ENCODE results near the gene GPR179. TPM values are rescaled to one million over a fixed set of nuclear protein-coding genes. Genes with fewer than 3 reads are reported as not detected.

GPR179 gene
- polyA plus RNA-seq, 3 donors: not detected

DNA sequence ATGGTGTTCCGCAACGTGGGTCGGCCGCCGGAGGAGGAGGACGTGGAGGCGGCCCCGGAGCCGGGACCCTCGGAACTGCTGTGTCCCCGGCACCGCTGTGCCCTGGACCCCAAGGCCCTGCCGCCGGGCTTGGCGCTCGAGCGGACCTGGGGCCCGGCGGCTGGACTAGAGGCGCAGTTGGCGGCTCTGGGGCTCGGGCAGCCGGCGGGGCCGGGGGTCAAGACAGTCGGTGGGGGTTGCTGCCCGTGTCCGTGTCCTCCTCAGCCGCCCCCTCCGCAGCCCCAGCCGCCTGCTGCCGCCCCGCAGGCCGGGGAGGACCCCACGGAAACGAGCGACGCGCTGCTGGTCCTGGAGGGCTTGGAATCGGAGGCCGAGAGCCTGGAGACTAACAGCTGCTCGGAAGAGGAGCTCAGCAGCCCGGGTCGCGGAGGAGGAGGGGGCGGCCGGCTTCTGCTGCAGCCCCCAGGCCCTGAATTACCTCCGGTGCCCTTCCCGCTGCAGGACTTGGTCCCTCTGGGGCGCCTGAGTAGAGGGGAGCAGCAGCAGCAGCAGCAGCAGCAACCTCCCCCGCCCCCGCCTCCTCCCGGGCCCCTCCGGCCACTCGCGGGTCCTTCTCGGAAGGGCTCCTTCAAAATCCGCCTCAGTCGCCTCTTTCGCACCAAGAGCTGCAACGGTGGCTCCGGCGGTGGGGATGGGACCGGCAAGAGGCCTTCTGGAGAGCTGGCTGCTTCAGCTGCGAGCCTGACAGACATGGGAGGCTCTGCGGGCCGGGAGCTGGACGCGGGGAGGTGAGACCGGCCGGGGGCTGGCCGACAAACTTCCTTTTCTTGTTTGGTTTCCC lies 8.7 kb upstream of the GPR179 start:
- H3K9me3 ChIP-seq (replicated peaks in 1 of 2; ENCODE audit: control insufficient read depth in 1 of 2, insufficient read depth in 1 of 2, low read length in 2 of 2): no peaks in the 10 kb centered on the region
- peaks cover 28% of the 10 kb centered on the region for H4K20me1 ChIP-seq (ENCODE audit: insufficient read depth, low read length)
- peak overlapping the region; percentile 99 for H3K4me2 ChIP-seq (replicated peaks; ENCODE audit: extremely low read depth, low read length, poor library complexity, severe bottlenecking)
- peaks cover 0 to 3% (median 2%) of the 10 kb centered on the region in 3 donors for H3K27me3 Mint-ChIP-seq (ENCODE audit: low read depth in 3 of 3)
- peak overlapping the region; percentile 90 for H3K4me3 Mint-ChIP-seq
- peaks cover 4 to 9% of the 10 kb centered on the region in 2 donors for H3K36me3 Mint-ChIP-seq
- H2AFZ ChIP-seq (ENCODE audit: insufficient read depth, low read depth, low read length, poor library complexity, severe bottlenecking): peak overlapping the region; percentile 82
- intact Hi-C loops (cut with micrococcal nuclease): no loop called here
- peak overlapping the region; percentile 56 to 84 (median 58) for H3K4me3 ChIP-seq (replicated peaks in 1 of 3; ENCODE audit: low read depth in 2 of 3, low read length in 3 of 3)
- H3K9me3 Mint-ChIP-seq: no peaks in the 10 kb centered on the region
- peaks cover 33% of the 10 kb centered on the region for H3K79me2 ChIP-seq (ENCODE audit: insufficient read depth, low read length)
- H3K27ac ChIP-seq (ENCODE audit: low read depth in 1 of 2, low read length in 2 of 2): no peak overlapping the region
- DNase-seq: peak; percentile 11 to 38 (median 28)
- peak overlapping the region in 3 of 7 donors; percentile 37 to 50 (median 40) for H3K27ac Mint-ChIP-seq
- peak overlapping the region; percentile 73 for H3K9ac ChIP-seq (ENCODE audit: insufficient read depth, low read length, poor library complexity, severe bottlenecking)
- TF ChIP-seq, protein P1, sequence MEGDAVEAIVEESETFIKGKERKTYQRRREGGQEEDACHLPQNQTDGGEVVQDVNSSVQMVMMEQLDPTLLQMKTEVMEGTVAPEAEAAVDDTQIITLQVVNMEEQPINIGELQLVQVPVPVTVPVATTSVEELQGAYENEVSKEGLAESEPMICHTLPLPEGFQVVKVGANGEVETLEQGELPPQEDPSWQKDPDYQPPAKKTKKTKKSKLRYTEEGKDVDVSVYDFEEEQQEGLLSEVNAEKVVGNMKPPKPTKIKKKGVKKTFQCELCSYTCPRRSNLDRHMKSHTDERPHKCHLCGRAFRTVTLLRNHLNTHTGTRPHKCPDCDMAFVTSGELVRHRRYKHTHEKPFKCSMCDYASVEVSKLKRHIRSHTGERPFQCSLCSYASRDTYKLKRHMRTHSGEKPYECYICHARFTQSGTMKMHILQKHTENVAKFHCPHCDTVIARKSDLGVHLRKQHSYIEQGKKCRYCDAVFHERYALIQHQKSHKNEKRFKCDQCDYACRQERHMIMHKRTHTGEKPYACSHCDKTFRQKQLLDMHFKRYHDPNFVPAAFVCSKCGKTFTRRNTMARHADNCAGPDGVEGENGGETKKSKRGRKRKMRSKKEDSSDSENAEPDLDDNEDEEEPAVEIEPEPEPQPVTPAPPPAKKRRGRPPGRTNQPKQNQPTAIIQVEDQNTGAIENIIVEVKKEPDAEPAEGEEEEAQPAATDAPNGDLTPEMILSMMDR (IDR thresholded peaks at IDR 0.05): no peak
- H3K4me1 ChIP-seq (ENCODE audit: control insufficient read depth in 1 of 2, insufficient read depth in 2 of 2, low read length in 2 of 2): peaks cover 17 to 30% of the 10 kb centered on the region in 2 donors
- H3K36me3 ChIP-seq (replicated peaks in 1 of 2; ENCODE audit: control insufficient read depth in 1 of 2, insufficient read depth in 2 of 2, low read length in 2 of 2): no peaks in the 10 kb centered on the region
- WGBS (ENCODE audit: insufficient coverage): under 1% methylated on average over 65 of the region's 72 CpGs
- H3K4me1 Mint-ChIP-seq: peaks cover 38% of the 10 kb centered on the region
- H3K27me3 ChIP-seq (ENCODE audit: control insufficient read depth in 2 of 2, insufficient read depth in 2 of 2, low read length in 2 of 2): no peaks in the 10 kb centered on the region

DNA sequence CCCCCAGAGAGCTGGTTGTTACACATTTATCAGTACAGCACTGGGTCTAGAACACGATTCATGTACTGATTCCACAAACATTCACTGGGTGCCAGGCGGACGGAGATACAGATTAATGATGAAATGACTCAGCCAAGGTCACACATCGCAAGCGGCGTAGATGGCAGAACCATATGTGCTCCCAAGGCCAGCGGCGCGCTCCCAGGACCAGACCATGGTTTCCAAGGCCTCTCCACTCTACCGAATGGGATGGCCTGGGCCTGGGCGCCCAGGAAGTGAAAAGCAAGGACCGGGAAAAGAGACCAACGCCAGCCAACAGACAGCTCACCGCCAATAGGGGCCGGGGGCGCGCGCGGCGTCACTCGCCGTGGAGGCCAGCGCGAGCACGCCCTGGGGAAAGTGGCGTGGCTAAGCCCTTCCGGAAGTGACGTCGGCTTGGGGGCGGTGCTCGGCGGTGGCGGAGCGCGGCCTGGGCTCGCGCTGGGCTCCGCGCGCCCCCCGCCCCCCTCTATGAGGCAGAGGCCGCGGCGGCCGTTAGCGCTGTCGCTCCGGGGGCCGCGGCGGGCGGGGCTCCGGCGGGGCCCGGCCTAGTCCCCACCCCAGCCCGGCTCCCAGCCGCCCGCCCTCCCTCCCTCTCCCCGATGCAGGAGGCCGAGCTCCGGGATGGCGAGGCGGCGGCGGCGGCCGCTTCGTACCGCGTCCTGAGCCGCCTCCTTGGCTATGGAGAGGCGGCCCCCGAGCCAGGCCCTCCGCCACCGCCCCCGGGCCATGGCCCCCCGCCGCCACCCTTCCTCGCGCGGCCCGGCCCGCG lies 7.9 kb upstream of the GPR179 start, which contains the start of gene SOCS7:
TSS of gene SOCS7 (plus strand) at position 433 of the 811 bp plus-strand sequence. CDS start at position 642, 209 bp downstream.
- H3K4me3 ChIP-seq (replicated peaks in 1 of 3; ENCODE audit: low read depth in 2 of 3, low read length in 3 of 3): peak within 1 kb of the TSS; percentile 56 to 84 (median 58)
- no peaks in the 10 kb centered on the region for H3K36me3 ChIP-seq (replicated peaks in 1 of 2; ENCODE audit: control insufficient read depth in 1 of 2, insufficient read depth in 2 of 2, low read length in 2 of 2)
- Mint-ChIP-seq H3K27ac (peak within 1 kb of the TSS; percentile 90 to 99 (median 96)), H3K36me3 (peaks cover under 1 to 5% of the 10 kb centered on the region in 2 donors), H3K4me3 (peak within 1 kb of the TSS; percentile 95 to 97), H3K27me3 (ENCODE audit: low read depth in 3 of 3) (peaks cover 0 to 3% (median 2%) of the 10 kb centered on the region in 3 donors), H3K4me1 (peaks cover 35% of the 10 kb centered on the region), H3K9me3 (no peaks in the 10 kb centered on the region)
- peak within 1 kb of the TSS; percentile 87 for H2AFZ ChIP-seq (ENCODE audit: insufficient read depth, low read depth, low read length, poor library complexity, severe bottlenecking)
- H3K4me2 ChIP-seq (replicated peaks; ENCODE audit: extremely low read depth, low read length, poor library complexity, severe bottlenecking): peak within 1 kb of the TSS; percentile 99
- H3K4me1 ChIP-seq (ENCODE audit: control insufficient read depth in 1 of 2, insufficient read depth in 2 of 2, low read length in 2 of 2): peaks cover 17 to 30% of the 10 kb centered on the region in 2 donors
- intact Hi-C loops (cut with micrococcal nuclease): no loop called here
- H3K9ac ChIP-seq (ENCODE audit: insufficient read depth, low read length, poor library complexity, severe bottlenecking): peak within 1 kb of the TSS; percentile 73
- TF ChIP-seq, protein P1 (IDR thresholded peaks at IDR 0.05): no peak
- H4K20me1 ChIP-seq (ENCODE audit: insufficient read depth, low read length): peaks cover 20% of the 10 kb centered on the region
- 6% methylated on average over 71 of the region's 84 CpGs for WGBS (ENCODE audit: insufficient coverage)
- peaks cover 33% of the 10 kb centered on the region for H3K79me2 ChIP-seq (ENCODE audit: insufficient read depth, low read length)
- no peaks in the 10 kb centered on the region for H3K27me3 ChIP-seq (ENCODE audit: control insufficient read depth in 2 of 2, insufficient read depth in 2 of 2, low read length in 2 of 2)
- no peaks in the 10 kb centered on the region for H3K9me3 ChIP-seq (replicated peaks in 1 of 2; ENCODE audit: control insufficient read depth in 1 of 2, insufficient read depth in 1 of 2, low read length in 2 of 2)
- H3K27ac ChIP-seq (ENCODE audit: low read depth in 1 of 2, low read length in 2 of 2): peak within 1 kb of the TSS; percentile 68 to 89
- peak; percentile 86 to 87 (median 86) for DNase-seq
